ENCODE measurements around the gene TNP1. TPM values are rescaled to one million over a fixed set of nuclear protein-coding genes. Genes with fewer than 3 reads are reported as not detected.

TNP1 gene
- total RNA-seq, 4 donors from 2014 or later, result not detected

DNA sequence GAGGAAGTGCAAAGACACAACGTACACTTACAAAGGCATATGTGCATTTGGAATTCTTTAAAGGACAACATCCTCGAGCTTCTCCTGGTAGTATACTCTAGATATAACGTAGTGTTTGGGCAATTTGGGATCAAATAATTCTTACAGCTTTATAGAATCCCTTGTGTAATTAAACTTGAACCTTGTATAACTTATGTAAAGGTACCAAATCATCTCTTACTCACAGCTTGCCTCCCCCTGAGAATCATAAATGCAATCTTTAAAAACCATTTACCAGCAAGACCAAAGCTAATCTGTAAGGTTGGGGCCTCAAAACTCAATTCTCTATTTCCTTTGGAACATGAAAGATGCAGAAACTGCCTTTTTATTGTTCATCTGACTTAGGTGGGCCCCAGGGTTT, 12.2 kb upstream of the TNP1 start:
- Histone ChIP-seq H3K27me3 (no peaks in the 10 kb centered on the region), H3K9me3 (no peaks in the 10 kb centered on the region), H3K4me3 (no peak overlapping the region), H3K27ac (no peak overlapping the region), H3K36me3 (no peaks in the 10 kb centered on the region), H3K4me1 (no peaks in the 10 kb centered on the region)
- intact Hi-C loops (cut with DNase I; ENCODE audit: low total_unique reads), result no loop called here
- WGBS, 2 donors (ENCODE audit: low coverage in 1 of 2), result 81 to 82% methylated on average over 3 of the region's 3 CpGs
- TF ChIP-seq EP300 (IDR thresholded peaks at IDR 0.05; ENCODE audit: low read depth), result no peak
- no peak for TF ChIP-seq POLR2A (IDR thresholded peaks at IDR 0.05)
- no peak for TF ChIP-seq POLR2AphosphoS5 (IDR thresholded peaks at IDR 0.05)
- TF ChIP-seq, protein P1, sequence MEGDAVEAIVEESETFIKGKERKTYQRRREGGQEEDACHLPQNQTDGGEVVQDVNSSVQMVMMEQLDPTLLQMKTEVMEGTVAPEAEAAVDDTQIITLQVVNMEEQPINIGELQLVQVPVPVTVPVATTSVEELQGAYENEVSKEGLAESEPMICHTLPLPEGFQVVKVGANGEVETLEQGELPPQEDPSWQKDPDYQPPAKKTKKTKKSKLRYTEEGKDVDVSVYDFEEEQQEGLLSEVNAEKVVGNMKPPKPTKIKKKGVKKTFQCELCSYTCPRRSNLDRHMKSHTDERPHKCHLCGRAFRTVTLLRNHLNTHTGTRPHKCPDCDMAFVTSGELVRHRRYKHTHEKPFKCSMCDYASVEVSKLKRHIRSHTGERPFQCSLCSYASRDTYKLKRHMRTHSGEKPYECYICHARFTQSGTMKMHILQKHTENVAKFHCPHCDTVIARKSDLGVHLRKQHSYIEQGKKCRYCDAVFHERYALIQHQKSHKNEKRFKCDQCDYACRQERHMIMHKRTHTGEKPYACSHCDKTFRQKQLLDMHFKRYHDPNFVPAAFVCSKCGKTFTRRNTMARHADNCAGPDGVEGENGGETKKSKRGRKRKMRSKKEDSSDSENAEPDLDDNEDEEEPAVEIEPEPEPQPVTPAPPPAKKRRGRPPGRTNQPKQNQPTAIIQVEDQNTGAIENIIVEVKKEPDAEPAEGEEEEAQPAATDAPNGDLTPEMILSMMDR (IDR thresholded peaks at IDR 0.05), result no peak
- DNase-seq, result no peak
- in situ Hi-C loops (cut with MboI; ENCODE audit: low pct_ligation_motif_present in 1 of 4, low pct_unique_long_range_greater_than_20kb in 1 of 4, low sequenced_read_pairs in 3 of 4), result no loop called here

- Histone ChIP-seq H3K4me3 (no peak overlapping the region), H3K9me3 (no peaks in the 10 kb centered on the region), H3K4me1 (no peaks in the 10 kb centered on the region), H3K27ac (no peak overlapping the region), H3K36me3 (no peaks in the 10 kb centered on the region), H3K27me3 (no peaks in the 10 kb centered on the region)
- 29 to 36% methylated on average over 2 to 4 of the region's 4 CpGs for WGBS, 2 donors (ENCODE audit: low coverage in 1 of 2)
- in situ Hi-C loops (cut with MboI; ENCODE audit: low pct_ligation_motif_present in 1 of 4, low pct_unique_long_range_greater_than_20kb in 1 of 4, low sequenced_read_pairs in 3 of 4), result no loop called here
- DNase-seq, result no peak
- TF ChIP-seq POLR2A (IDR thresholded peaks at IDR 0.05) (no peak), EP300 (IDR thresholded peaks at IDR 0.05; ENCODE audit: low read depth) (no peak), POLR2AphosphoS5 (IDR thresholded peaks at IDR 0.05) (no peak)
- TF ChIP-seq, protein P1 (IDR thresholded peaks at IDR 0.05), result no peak
- intact Hi-C loops (cut with DNase I; ENCODE audit: low total_unique reads), result no loop called here
Measured at GRCh38 chr2:216871333-216871934, 11.6 kb upstream of the TNP1 start.

DNA sequence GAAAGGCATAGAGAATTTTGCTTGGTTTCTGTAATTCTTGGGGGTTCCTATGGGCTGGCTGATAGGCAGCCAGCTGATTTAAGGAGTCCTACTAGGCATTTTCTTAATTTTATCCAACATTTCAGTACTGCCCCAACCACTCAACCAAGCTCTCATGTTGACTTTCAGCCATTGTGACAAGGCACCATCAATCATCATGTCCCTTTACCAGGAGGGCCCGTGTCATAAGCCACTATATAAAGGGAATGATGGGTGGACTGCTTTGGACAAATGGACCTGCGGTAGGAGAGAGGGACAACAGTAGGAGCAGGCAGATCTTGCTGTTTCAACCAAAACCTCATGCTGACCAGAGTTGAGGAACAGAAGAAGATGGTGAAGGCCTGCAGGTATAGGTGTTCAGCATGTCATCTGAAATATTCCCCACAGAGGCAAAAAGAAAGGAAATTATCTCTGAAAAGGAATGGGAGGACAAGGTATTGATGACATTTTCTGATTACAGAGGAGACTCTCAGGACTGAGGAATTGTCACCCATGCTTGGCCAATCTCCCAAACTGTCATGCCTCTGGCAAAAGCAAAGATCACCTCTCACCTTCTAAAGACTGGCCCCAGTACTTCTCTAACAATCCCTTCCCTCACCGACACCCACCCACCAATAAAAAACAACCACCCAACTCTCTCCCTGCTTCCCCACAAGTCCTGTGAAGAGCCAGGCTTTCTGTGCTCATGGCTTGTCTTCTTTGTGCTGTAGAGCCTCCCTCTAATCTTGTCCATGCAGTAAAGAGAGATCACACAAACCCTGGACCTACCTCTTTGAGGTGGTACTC, 10.9 kb upstream of the TNP1 start:
- Histone ChIP-seq H3K4me1 (no peaks in the 10 kb centered on the region), H3K9me3 (no peaks in the 10 kb centered on the region), H3K36me3 (no peaks in the 10 kb centered on the region), H3K27me3 (no peaks in the 10 kb centered on the region), H3K4me3 (no peak overlapping the region), H3K27ac (no peak overlapping the region)
- WGBS, 2 donors (ENCODE audit: low coverage in 1 of 2), result 86% methylated on average over 3 of the region's 3 CpGs; no CpG with 5 or more reads in 1 of the 2 donors
- intact Hi-C loops (cut with DNase I; ENCODE audit: low total_unique reads), result no loop called here
- DNase-seq, result no peak
- in situ Hi-C loops (cut with MboI; ENCODE audit: low pct_ligation_motif_present in 1 of 4, low pct_unique_long_range_greater_than_20kb in 1 of 4, low sequenced_read_pairs in 3 of 4), result no loop called here
- no peak for TF ChIP-seq EP300 (IDR thresholded peaks at IDR 0.05; ENCODE audit: low read depth)
- TF ChIP-seq POLR2AphosphoS5 (IDR thresholded peaks at IDR 0.05), result no peak
- TF ChIP-seq, protein P1 (IDR thresholded peaks at IDR 0.05), result no peak
- TF ChIP-seq POLR2A (IDR thresholded peaks at IDR 0.05), result no peak

DNA sequence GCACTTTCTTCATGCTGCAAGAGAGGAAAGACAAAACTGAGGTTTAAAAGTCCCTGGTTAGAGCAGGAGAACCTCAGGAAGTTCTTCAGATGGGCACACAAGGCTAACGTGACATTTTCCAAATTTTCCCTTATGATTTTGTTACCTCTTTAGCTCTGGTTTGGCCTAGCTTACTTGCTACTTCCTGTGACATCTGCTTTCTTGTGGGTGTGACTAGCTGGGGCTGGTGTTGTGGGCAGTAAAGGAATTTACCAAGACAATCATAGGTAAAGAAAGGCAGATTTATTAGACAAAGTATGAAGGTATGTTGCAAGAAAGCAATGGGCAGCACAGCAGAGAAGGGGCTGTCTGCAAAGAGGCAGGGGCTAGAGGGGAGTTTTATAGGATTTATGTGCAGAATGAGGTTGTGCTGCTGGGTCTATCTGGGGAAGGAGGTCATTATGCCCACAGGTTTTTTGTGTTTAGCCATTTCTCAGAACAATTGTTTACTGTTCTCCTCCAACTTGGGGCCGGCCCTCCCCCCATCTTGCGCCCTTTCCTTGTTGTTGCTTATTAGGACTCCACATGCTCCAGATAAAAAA, 6.7 kb upstream of the TNP1 start:
- H3K4me3 ChIP-seq, result no peak overlapping the region
- no peaks in the 10 kb centered on the region for H3K27me3 ChIP-seq
- WGBS, 2 donors (ENCODE audit: low coverage in 1 of 2), result 80 to 100% methylated on average over 2 to 3 of the region's 3 CpGs
- H3K36me3 ChIP-seq, result no peaks in the 10 kb centered on the region
- intact Hi-C loops (cut with DNase I; ENCODE audit: low total_unique reads) (no loop called here), in situ Hi-C loops (cut with MboI; ENCODE audit: low pct_ligation_motif_present in 1 of 4, low pct_unique_long_range_greater_than_20kb in 1 of 4, low sequenced_read_pairs in 3 of 4) (no loop called here)
- H3K4me1 ChIP-seq, result no peaks in the 10 kb centered on the region
- no peak for DNase-seq
- no peaks in the 10 kb centered on the region for H3K9me3 ChIP-seq
- no peak overlapping the region for H3K27ac ChIP-seq
- no peak for TF ChIP-seq POLR2AphosphoS5 (IDR thresholded peaks at IDR 0.05)
- TF ChIP-seq, protein P1 (IDR thresholded peaks at IDR 0.05), result no peak
- no peak for TF ChIP-seq EP300 (IDR thresholded peaks at IDR 0.05; ENCODE audit: low read depth)
- no peak for TF ChIP-seq POLR2A (IDR thresholded peaks at IDR 0.05)
